ENCODE results near the gene USP24.

USP24 gene

DNA sequence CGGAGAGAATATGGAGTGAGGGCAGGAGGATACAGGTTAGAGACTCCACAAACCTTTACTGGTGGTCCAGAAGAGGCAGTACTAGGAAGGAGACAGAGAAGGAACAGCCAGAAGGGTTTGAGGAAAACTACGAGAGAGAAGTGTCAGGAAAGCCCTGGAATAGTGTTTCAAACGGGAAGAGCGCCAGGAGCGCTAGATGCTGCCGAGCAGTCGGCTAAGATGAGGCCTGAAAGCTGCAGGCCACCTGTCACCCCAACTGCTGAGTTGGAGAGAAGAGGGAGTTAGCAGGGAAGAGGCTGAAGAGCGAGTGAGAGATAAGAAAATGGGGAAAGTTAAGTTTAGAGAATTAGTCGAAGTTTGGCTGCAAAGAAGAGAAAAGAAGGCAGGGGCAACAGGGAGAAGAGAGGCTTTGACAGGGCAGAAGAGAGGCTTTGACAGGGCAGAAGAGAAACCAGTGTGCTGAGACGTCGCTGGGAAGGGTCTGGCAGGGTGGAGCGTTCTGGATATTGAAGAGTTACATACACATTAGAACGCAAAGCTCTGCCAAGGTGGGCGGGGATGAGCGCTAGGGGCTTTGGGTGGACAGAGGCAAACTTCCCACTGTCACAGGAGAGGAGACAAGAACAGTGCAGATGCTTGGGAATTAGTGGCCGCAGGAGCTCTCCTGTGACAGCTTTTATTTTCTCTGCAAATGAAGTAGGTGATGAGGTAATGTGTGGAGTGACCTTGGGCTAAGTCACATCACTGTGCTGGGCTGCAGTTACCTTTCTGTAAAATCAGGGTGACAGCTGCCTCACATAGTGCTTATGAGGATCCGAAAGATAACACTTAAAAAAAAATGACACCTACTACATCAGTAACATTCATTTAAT is 144.6 kb downstream of the USP24 start:
- in situ Hi-C loops (cut with HindIII; ENCODE audit: low sequenced_read_pairs): no loop called here

DNA sequence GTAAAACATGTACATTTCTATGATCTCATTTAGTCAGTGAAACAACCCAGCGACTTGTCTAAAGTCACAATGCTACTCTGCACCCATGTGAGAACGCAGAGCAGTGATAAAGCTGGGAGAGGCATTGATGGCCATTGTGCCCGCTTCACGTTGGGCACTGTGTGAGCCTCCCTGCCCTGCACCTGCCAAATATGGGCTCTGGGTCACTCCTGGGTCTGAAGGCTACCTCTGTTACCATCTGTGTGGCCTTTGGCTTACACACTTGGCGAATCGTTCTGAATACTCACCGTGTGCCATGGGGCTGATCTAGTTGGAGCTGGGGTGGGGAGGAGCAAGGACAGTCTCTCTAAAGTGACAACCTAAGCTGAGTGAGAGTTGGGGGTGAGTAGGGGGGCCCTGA is 145.9 kb downstream of the USP24 start:
- in situ Hi-C loops (cut with HindIII; ENCODE audit: low sequenced_read_pairs): no loop called here

DNA sequence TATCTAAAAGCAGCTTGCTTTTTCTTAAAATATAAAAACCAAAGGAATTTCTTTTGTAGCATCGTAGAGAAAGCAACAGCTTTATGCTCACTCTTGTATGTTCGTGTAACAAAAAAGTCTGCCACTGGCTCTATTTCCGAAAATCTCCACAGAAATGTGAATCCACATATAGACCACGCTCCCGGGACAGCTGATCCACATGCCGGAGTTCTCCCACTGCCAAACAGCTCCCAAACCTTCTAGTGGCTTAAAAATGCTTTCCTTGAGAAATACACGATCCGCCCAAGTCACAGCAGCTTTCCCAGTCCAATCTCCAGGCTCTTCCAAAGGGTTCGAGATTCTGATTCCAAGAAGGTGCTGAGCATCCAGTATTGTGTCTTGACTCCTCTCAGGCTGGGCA is 146.5 kb downstream of the USP24 start:
- in situ Hi-C loops (cut with HindIII; ENCODE audit: low sequenced_read_pairs): no loop called here

DNA sequence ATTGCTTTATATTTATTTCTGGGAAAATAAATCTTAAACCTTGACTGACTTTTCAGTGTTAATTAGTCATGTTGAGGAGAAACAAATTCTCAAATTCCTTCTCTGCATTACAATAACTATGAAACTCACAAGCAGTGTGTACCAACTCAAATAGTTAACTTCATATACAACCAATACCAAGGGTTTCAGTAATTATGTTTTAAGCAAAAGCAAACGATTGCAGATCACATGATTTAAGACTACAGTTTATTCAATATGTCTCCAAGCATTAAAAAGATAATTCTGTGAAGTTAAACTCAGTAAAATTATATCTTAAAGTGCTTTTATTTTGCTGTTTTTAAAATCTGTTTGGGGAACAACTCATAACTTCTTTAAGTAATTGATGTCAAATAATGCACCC is 147.2 kb downstream of the USP24 start:
- in situ Hi-C loops (cut with HindIII; ENCODE audit: low sequenced_read_pairs): no loop called here

DNA sequence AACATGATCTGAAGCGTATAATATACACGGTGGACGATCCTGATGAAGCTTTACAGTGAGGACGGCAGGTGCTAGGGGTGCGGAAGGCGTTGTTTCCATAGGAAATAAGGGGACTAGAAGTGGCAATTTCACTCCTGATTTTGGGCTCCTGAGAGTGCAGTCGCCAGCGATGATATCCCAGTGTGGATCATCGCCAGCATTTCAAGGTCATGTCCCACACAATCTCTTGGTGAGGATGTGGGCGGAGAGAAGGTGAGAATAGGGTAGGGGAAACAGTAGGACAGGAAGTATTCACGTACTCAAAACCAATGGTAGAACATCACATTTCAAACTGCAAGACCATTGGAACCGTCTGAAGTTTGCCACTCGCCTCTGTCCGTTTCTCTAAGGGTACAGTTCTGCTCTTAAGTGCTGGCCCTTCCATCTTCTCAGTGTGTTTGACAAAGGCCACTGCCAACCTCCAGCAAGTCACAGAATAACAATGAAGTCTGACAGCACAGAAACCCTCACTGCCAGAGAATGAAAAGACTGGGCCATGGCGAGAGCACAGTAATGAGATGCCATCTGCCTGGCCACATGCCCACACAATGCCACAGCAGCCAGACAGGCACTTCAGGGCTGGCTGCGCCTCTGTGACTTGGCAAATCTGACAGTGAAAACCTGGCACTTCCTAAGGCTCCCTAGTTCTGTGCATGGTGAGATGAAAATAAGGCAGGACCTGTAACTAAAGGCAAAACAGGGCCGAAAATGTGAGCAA is 148.0 kb downstream of the USP24 start:
- in situ Hi-C loops (cut with HindIII; ENCODE audit: low sequenced_read_pairs): no loop called here

DNA sequence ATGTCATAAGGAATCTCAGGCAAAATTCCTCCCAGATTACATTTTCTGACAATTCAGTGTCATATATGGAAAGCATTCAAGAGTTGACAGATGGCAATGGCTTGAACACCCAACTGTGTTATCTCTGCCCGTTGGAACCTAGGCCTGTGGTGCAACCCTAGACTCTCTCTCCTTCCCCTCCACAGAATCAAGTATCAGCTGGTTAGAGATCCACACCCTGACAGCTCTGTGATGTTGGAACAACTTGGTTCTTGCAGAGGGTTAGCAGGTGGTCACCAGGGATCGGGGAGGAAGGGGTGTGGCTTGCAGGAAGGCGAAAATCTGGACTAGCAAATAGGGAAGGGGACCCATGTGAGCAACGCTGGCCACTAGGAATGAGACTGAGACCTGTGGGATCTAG is 149.5 kb downstream of the USP24 start:
- in situ Hi-C loops (cut with HindIII; ENCODE audit: low sequenced_read_pairs): no loop called here

DNA sequence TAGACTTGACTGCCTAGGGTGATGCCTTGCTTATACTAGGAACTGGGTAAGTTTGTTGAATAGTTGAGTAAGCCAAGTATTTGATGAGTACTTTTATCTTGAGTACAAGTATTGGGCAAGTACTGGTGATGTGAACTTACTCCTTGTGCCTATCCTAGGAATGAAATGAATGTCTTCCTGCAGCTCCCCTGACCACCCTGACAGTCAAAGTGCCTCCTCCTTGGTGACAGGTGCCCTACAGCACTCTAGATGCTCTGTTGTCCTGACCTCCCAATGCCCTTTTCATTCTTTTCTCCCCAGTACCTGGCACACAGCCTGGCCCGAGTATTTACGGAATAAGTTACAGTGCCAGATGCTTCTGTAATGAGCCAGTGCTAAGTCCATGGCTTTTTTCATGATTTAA is 150.3 kb downstream of the USP24 start:
- in situ Hi-C loops (cut with HindIII; ENCODE audit: low sequenced_read_pairs): no loop called here

DNA sequence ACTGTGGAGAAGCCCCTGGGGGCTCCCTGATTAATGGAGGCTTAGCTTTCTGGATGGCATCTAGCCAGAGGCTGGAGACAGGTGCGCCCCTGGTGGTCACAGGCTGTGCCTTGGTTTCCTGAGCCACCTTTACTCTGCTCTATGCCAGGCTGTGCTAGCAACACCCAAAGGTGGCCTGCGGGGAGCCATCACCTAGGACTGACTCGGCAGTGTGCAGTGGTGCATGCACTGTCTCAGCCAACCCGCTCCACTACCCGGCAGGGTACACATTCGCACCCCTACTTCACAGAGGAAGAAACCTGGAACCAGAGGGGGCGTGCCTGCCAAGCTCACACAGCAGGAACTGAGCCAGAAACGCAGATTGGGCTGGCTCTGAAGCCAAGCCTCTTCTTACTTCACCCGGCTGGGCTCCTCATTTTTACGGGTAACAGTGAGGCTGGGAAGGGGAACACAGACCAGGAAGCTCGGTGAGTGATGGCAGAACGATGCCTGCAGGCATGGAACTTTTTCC is 151.0 kb downstream of the USP24 start:
- in situ Hi-C loops (cut with HindIII; ENCODE audit: low sequenced_read_pairs): no loop called here

DNA sequence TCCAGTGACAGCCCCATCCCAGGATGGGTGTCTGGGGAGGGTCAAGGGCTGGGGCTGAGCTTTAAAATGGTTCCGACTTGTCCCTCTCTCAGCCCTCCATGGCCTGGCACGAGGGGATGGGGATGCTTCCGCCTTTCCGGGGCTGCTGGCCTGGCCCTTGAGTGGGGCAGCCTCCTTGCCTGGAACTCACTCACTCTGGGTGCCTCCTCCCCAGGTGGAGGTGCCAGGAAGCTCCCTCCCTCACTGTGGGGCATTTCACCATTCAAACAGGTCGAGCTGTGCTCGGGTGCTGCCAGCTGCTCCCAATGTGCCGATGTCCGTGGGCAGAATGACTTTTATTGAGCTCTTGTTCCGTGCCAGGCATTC is 151.6 kb downstream of the USP24 start:
- in situ Hi-C loops (cut with HindIII; ENCODE audit: low sequenced_read_pairs): no loop called here

DNA sequence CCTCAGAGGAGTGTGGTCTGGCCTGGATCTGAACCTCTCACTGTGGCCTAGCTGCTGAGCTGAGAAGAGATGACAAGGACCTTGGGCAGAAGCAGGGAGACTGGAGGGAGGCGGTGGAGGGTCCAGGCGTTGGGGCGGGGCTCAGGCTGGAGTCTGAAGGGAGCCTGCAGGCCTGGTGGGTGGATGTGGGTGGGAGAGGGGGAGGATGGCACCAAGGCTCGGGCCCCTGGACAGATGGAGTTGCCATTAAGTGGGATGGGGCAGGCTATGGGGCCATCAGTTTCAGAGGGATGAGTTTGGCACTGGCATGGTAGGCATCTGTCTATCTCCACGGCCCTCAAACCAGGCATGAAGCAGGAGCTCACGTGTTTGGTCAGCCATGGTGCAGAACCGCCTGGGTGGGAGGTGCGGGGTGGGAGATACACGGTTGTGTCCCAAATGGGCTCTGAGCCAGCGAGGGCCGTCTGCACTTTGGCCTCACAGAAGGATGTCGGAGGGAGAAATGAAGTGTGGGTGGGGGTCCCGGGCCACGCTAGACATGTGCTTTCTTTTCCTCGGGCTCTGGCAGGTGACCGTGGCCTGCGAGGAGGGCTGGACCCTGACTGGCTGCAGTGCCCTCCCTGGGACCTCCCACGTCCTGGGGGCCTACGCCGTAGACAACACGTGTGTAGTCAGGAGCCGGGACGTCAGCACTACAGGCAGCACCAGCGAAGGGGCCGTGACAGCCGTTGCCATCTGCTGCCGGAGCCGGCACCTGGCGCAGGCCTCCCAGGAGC is 152.2 kb downstream of the USP24 start:
- in situ Hi-C loops (cut with HindIII; ENCODE audit: low sequenced_read_pairs): no loop called here

DNA sequence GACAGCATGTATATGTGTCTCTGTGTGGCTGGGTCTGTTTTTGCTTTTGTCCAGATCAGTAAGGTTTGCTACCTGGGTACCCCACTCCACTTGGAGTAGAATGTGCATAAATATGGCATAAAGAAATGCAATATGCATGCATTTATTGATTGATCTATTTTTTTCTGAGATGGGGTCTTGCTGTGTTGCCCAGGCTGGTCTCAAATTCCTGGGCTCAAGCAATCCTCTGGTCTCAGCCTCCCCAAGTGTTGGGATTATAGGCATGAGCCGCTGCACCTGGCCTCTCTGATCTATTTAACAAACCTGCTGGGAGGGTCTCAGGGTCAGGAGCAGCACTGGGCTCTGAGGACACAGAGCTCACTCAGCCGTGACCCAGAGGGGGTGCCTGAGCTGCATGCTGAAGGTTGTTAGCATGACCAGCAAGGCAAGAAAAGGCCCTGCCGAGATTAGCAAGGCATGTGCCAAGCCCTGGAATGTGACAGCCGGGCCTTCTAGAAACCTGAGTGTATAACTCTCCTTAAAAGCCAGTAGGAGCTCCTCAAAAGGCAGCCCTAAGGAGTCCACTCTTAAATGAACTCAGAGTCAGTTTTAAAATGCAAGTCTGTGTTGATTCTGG is 153.3 kb downstream of the USP24 start:
- in situ Hi-C loops (cut with HindIII; ENCODE audit: low sequenced_read_pairs): no loop called here

DNA sequence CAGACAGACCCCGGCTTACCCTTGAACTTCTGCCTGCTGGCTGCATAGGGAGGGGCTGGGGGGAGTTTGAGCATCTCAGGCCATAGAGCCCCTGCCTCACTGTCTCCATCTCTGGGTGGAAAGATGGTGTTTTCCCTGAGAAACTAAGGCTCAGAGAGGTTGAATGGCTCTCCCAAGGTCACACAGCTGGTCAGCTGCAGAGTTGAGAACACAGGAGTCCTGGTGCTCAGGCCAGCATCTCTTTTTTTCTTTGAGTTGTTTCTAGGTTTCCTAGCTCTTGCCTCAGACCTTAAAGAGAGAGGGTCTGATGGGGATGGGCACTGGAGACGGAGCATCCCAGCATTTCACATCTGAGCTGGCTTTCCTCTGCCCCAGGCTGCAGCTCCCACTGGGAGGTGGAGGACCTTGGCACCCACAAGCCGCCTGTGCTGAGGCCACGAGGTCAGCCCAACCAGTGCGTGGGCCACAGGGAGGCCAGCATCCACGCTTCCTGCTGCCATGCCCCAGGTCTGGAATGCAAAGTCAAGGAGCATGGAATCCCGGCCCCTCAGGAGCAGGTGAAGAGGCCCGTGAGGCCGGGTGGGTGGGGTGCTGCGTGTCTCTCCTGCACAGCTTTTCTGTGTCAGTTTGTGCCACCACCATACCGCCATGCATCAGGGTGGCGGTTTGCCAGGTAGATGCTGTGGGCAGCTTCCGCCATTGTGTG is 154.0 kb downstream of the USP24 start:
- in situ Hi-C loops (cut with HindIII; ENCODE audit: low sequenced_read_pairs): no loop called here

DNA sequence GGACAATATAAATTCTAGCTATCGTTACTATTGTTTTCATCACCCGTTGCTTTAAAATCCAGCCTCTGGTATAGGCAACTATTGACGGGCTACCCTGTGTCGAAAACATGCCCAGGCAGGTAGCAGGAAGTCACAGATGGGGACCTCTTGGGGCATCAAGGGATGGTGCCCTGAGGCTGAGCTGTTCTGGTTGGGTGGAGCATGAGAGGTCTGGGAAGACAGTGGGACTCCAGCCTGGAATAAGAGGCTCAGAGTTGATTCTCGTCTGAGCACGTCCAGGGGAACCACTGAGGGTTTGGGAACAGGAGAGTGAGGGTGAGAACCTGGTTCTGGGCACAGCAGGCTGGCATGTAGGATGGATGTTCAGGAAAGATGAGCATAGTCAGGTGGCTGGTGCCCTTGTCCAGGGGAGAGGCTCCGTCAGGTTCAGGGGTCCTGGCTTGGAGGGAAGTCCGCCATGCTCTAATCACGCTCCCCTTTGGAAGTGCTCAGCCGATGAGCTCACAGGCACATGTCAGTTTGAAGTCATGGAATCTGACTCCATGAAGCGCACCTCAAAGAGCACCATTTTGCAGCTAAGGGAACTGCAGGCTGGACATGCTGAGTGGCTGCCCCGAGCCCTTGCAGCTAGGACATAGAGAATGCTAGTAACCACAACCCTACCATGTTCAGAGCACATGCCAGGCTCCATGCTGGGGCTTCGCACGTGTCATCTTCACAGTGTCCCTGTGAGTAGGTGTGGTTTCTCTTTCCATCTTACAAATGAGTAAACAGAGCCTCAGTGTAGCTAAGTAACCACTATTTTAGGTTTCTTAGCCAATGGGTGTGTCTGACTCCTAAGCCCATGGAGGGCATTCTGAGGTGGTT is 154.8 kb downstream of the USP24 start:
- in situ Hi-C loops (cut with HindIII; ENCODE audit: low sequenced_read_pairs): no loop called here

DNA sequence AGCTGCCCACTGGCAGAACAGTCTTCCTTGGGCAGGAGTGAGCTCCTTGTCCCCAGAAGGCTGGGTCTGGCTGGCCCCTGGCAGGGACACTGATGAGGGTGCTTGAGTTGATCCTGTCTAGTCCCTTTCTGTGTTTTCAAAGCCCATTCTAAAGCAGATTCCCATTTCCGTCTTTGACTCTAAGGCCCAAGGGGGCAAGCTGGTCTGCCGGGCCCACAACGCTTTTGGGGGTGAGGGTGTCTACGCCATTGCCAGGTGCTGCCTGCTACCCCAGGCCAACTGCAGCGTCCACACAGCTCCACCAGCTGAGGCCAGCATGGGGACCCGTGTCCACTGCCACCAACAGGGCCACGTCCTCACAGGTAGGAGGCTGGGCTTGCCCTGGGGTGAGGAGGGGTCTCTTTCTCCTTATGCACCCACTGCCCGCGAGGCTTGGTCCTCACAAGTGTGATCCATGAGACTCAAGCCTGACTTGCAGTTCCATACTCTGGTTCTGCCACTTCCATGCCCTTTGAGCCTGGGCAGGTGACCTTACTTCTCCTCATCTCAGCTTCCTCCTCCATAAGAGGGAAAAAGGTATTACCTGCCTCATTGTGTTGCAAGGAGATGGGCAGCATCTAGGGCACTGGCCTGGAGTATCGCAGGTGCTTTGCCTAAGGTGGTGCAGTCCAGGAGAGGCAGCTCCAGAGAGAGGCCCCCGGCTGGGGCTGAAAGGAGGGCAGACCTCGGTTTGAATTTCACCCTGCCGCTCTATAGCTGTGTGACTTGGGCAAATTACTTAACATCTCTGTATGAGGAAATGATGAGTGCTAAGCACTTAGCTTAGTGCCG is 155.6 kb downstream of the USP24 start:
- in situ Hi-C loops (cut with HindIII; ENCODE audit: low sequenced_read_pairs): no loop called here

DNA sequence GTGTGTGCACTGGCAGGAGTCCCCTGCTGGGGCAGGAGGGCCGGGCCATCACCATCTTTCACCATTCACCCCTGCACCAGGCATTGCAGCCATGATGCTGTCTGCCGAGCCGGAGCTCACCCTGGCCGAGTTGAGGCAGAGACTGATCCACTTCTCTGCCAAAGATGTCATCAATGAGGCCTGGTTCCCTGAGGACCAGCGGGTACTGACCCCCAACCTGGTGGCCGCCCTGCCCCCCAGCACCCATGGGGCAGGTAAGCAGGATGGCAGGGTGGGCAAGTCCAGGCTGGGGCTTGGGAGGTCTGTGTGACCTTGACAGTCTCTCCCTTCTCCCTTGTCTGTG is 157.2 kb downstream of the USP24 start:
- in situ Hi-C loops (cut with HindIII; ENCODE audit: low sequenced_read_pairs): no loop called here

DNA sequence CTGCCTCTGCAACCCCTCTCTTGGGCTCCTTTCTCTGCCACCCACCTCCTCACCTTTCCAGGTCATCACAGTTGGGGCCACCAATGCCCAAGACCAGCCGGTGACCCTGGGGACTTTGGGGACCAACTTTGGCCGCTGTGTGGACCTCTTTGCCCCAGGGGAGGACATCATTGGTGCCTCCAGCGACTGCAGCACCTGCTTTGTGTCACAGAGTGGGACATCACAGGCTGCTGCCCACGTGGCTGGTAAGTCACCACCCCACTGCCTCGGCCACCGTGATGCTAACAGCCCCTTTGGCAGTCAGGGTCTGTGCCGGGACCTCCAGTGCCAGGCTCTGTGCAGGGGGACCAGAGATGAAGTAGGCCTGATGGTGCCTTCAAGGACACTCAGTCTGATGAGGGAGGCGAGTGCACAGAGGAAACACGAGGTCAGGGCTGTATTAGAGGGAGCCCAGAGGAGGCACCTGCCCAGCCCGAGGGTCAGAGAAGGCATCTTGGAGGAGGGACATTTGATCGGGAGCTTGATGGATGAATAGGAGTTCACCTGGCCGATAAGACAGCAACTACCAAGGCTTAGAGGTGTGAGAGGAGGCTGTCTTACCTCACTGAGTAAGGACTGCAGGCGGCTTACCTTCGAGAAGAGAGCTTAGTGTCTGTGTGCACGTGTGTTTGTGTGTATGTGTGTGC is 157.8 kb downstream of the USP24 start:
- in situ Hi-C loops (cut with HindIII; ENCODE audit: low sequenced_read_pairs): no loop called here

DNA sequence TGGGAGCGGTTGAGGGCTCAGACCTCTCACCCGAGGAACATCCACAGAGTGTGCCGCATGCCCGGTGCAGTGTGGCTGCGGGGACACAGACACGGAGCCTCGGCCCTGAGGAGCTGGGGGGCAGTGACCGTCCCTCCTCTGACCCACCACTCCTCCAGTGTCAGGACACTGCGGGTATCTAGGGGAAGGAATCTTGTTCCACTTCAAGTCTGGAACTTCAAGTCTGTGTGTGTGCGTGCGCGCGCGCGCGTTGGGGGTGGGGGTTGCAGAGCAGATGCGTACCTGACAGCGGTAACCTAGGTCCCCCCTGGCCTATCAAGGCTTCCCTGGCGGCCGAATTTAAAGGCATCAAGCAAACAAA is 158.6 kb downstream of the USP24 start:
- in situ Hi-C loops (cut with HindIII; ENCODE audit: low sequenced_read_pairs): no loop called here

DNA sequence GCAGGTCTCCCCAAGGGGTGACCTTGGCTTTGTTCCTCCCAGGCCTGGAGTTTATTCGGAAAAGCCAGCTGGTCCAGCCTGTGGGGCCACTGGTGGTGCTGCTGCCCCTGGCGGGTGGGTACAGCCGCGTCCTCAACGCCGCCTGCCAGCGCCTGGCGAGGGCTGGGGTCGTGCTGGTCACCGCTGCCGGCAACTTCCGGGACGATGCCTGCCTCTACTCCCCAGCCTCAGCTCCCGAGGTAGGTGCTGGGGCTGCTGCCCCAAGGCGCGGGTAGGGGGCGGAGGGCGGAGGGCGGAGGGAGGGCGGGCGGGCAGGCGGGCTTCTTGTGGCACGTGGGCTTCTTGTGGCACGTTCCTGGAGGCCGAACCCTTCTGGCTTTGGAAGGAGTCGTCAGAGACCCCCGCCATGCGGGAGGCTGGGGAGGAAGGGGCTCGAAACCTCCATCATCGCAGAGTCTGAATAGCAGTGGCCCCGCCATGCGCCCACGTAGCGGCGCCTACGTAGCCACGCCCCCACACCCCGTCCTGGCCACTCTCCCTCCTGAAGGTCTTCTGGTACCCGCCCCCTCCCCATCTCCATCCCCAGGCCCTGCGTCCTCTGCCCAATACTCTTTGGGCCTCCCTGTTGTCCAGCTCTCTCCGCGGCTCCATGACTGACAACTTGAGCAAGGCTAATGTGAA is 159.1 kb downstream of the USP24 start:
- in situ Hi-C loops (cut with HindIII; ENCODE audit: low sequenced_read_pairs): no loop called here
